ENCODE data around the gene TNFSF12. TPM values are rescaled to one million over a fixed set of nuclear protein-coding genes. Genes with fewer than 3 reads are reported as not detected.

The TNFSF12 gene
- total RNA-seq, 4 donors from 2014 or later: 29.2 to 64.5 (median 41.5) TPM

DNA sequence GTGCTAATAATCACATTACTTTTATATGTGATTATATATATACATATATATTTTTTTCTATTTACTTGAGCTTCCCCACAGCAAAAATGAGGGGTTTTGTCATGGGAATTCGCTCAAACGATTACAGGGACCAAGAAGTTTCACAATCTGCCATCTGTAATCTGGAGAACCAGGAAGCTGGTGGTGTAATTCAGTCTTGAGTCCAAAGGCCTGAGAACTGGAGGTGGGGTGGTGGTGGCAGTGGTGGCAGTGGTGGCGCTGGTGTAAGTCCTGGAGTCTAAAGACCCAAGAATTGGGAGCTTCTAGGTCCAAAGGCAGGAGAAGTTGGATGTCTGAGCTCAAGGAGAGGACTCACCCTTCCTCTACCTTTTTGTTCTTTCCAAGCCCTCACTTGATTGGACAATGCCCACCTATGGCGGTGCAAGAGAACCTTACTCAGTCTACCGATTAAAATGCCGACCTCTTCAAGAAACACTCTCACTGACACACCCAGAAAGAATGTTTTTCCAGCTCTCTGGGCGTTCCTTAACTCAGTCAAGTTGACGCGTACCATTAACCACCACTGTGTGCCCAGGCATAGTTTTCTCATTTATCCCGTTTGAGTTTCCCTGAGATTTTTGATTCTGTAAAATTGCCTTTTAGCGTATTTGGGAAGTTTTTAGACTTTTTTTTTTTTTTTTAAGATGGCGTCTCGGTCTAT is 32.8 kb upstream of the TNFSF12 start:
- ATAC-seq (ENCODE audit: low FRiP score): no peak
- no peak for TF ChIP-seq CTCF (IDR thresholded peaks at IDR 0.05)

DNA sequence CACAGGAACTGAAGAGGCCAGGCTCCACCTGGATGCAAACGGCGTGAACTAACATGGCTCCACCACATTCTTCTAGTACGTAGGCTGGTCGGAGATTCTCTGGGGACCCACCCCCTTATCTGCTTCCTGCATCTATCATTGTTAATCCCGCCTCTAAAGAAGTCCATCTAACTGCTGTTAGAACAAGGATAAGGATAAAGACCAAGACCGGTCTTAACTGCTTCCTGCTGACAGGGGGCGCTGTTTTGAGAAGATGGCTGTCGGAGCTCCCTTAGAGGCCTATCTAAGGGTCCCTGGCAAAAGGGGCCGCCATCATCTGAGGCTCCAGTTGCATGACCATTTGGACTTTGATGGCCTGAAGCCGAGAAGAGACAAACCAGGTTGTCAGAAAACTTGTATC is 25.8 kb upstream of the TNFSF12 start:
- ATAC-seq (ENCODE audit: low FRiP score): no peak
- DNase-seq (ENCODE audit: low spot score): no peak
- TF ChIP-seq CTCF (IDR thresholded peaks at IDR 0.05): no peak

More for the DNA sequence above, 32.8 kb upstream of the TNFSF12 start:
- no peak for DNase-seq (ENCODE audit: low spot score)

DNA sequence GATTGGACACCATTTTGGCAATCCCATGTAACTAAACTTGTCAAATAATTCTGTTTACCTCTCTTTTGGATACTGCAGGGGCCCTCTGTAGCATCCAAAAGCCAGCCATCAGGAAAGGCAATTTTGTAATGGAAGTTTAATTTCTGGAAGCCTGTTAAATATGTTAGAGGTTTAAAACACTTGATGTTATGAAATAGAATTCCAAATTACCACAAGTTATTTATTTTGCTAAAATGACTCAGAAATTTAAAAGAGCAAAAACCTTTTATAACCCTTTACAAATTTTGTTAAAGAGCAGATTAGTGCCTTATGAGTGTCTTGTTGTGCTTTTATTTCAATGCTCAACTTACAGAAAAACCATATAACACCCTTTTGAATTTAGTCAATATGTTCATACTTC is 20.0 kb upstream of the TNFSF12 start:
- DNase-seq (ENCODE audit: low spot score) (no peak), ATAC-seq (ENCODE audit: low FRiP score) (no peak)
- no peak for TF ChIP-seq CTCF (IDR thresholded peaks at IDR 0.05)

GRCh38 chr17:7530023-7530900 is 18.6 kb upstream of the TNFSF12 start:
- DNase-seq (ENCODE audit: low spot score): no peak
- ATAC-seq (ENCODE audit: low FRiP score): no peak
- no peak for TF ChIP-seq CTCF (IDR thresholded peaks at IDR 0.05)

- no peak for ATAC-seq (ENCODE audit: low FRiP score)
- no peak for DNase-seq (ENCODE audit: low spot score)
Observed at GRCh38 chr17:7538050-7538449, 10.8 kb upstream of the TNFSF12 start.

GRCh38 chr17:7538891-7539545 is 9.8 kb upstream of the TNFSF12 start:
- no peak for DNase-seq (ENCODE audit: low spot score)
- TF ChIP-seq CTCF (IDR thresholded peaks at IDR 0.05): no peak
- no peak for ATAC-seq (ENCODE audit: low FRiP score)

More at GRCh38 chr17:7538050-7538449, 10.8 kb upstream of the TNFSF12 start:
- TF ChIP-seq CTCF (IDR thresholded peaks at IDR 0.05): no peak
